D341Med (cell line): ENCODE measurements around the gene SNRK.

Source experiments
- DNase-seq: peaks from one replicate; pipeline ENCODE4 v3.0.0; 2012; ENCODE audit warnings: low spot score

SNRK gene

GRCh38 chr3:43372007-43372740, 85.8 kb downstream of the SNRK start:
- no peak for DNase-seq

DNA sequence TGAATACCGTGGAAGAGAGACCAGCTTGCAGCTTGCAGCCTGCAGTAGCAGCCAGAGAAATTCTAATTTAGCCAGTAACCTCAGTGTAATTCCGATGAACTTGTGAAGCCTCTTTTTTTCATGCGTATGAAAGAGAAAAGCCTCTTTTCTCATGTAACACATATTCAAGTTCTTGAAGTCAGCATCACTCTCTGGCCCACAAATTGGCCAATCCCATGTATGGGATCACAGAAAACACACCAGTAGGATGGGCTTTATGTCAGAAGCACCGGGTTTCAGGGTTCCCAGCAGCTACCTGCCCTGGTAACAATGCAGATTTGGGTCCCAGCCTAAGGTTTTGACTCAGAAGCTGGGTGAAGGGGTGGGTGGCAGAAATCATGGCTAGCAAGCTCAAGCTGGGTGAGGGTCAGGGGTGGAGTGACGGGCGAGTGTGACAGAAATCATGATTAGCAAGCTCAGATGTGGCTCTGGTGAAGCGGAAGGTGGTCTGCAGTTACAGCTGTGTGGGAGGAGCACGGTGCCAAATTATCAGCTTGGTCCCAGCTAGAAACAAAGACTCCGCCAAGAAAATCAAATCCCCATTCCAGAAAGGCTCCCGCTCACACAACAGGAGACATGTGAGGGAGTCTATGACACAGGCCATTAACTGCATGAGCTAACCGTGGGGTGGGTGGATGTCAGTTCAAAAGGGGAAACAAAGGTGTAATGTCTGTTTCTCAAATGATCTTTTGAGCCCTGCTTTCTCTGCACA, 86.6 kb downstream of the SNRK start:
- no peak for DNase-seq

- no peak for DNase-seq
Measured at GRCh38 chr3:43373560-43373928, 87.2 kb downstream of the SNRK start.

GRCh38 chr3:43378066-43378935, 92.0 kb downstream of the SNRK start:
- DNase-seq: peak; percentile 74

DNA sequence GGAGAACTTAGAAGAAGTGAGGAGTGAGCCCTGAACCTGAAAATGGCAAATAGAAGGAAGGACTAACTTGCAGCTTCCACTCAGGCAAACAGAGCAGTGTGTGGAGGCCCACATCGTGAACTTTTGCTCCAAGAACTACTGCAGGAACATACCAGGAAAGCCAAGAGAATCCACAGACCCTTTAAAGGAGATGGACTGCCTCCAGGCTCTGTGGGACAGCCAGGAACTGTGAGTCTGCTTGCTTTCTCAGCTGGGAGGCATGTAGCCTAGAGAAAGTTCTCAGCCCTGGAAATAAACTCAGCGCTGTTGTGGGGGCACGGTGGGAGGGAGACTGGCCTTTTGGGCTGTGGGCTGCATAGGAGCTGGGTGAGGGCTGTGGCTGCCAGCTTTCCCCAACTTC, 93.0 kb downstream of the SNRK start:
- DNase-seq: no peak

DNA sequence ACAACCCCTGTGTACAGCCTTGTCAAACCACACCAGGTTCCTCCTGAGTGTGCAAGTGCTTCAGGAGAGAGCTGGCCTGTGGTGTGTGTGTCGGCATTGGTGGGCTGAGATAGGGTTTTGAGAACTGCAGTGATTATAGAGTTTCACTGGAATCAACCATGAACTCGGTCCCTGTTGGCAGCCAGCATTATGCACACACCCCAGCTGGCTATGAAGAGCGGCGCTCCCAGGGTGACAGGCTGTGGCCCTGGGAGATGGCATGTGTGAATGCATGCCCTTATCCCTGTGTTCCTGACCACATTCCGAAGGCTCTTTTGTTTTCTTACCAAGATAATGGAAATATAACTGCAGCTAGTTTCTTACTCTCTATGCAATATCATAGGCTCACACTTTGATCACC, 101.8 kb downstream of the SNRK start:
- DNase-seq: no peak

DNA sequence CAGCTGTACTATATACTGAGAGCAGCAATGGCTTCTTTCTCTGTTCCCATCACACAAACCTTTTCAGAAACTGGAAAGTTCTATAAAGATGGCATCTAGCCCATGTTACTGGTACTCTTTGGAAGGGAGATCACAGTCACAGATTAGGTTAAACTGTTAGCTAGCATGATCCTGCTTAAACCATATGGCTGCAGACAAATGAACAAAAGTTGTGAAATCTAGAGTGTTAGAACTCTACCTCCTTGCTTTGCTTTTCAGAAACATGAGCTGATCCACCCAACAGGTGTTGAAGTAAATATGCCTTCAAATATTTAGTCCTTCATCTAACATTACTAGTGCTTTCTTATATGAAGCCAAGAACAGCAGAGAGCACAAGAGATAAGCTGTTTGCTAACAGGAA, 102.6 kb downstream of the SNRK start:
- no peak for DNase-seq

DNA sequence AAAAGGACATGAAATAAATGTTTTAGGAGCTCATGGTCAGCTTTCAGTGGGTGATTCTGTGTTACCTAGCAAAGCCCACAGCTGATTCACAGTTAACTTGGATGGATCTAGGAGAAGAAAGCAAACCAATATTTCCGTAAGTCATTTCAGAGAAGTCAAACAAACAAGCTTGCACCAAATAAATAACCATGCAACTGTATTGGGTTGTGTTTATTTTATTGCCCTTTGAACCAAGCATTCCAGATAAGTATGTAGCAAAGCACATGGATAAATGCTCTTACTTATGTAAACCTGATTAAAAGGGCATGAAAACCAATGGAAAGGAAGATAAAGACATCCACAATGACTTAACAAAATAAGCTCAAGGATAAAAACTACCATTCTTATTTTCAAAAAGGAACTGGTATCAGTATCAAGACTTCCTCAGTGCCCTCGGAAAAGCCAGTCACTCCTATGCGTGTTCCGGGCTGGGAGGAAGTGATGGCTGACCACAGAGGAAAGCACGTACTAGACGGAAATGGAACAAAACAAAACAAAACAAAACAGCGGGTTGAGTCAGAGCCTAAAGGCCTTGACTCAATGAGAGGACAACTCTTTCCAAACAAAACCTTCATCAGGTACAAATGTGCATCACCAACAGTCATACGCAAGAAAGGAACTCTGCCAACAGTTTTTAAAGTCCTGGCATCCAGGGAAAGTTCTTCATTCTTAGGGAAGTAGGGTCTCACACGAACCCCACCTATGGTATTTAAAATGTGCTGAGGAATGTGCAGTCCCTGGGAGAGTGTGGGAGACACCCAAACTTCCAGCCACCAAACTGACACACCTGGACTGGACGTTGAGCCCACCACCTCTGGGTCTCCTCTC, 103.3 kb downstream of the SNRK start:
- no peak for DNase-seq

DNA sequence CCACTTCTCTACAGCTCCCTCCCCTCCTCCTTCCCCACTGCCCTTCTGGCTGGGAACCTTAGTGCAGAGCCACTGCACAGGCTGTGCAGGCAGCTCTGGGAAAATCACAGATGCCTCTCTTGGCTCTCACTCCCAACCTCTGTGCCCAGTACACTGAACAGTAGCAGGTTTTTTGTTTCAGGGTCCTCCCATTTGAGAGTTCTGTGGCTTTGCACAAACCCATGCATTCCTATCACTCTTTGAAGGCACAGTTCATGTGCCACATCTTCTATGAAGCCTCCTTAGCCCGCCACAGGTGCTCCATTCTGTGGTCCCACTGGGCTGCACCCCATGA, 103.9 kb downstream of the SNRK start:
- DNase-seq: no peak

DNA sequence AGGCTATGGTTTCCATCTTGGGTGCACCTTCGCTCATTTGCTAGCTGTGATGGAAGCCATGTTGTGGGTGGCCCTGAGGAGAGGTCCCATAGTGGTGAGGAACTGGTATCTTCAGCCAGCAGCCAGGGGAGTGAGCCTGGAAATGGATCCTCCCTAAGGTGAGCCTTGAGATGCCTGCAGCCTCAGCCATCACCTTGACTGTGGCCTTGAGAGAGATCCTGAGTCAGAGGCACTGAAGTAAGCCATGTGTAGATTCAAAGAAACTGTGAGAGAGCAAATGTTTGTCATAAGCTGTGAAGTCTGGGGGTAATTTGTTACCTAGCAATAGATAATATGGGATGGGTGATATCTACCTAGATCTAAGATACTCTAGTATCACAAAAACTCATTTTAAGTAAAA, 105.3 kb downstream of the SNRK start:
- DNase-seq: no peak

- no peak for DNase-seq
Measured at GRCh38 chr3:43394041-43394554, 107.8 kb downstream of the SNRK start.

DNA sequence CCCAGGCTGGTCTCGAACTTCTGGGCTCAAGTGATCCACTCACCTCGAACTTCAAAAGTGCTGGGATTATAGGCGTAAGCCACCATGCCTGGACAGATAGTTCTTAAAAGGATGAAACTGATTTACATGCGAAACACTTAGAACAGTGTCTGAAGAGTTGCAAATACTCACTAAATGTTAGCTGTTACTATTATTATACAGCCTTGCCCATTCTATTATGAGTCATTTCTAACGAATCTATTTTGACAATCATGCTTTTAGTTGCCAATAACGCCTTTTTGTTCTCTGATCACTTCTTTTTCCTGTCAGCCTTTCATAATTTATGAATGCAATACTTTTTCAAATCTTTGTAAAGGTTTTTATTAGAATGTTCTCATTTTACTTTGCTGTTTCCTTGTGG, 112.7 kb downstream of the SNRK start:
- DNase-seq: no peak

DNA sequence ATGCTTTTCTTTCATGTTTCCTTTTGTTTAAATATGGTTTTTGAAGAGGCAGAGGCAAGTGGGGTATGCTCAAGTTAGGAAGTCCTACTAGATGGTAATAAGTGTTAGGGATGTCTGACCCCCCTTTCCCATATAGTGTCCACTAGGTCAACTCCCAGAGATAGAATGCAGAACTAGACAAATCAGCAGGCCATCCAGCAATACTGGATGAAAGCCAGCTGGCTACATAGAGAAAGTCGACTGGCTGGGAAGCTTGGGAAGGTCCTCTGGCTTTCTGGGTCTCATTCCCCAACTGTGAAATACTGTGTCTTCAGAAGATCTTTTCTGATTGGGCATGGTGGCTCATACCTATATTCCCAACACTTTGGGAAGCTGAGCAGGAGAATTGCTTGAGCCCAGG, 113.8 kb downstream of the SNRK start:
- DNase-seq: no peak
